Neural progenitor cell (in vitro differentiated cells): Measurements from ENCODE around the gene DDX49.

Experiments
- CTCF ChIP-seq: fragments of 200-600 bp; sonication (generic); IDR thresholded peaks from 2 replicates; pipeline ENCODE4 v1.5.1; 2017; ENCODE audit warnings: antibody characterized with exemption, mild to moderate bottlenecking
- EZH2 ChIP-seq: fragments of 200-600 bp; sonication (generic); IDR thresholded peaks from 2 replicates; pipeline ENCODE4 v1.6.1; 2017; ENCODE audit warnings: antibody characterized with exemption, mild to moderate bottlenecking, moderate library complexity

- TF ChIP-seq CTCF (no peak), EZH2 (no peak)
Measured at GRCh38 chr19:18960370-18960769, 40.9 kb downstream of the DDX49 start.
